CD4-positive, alpha-beta T cell treated with Interleukin-10 for 1 hour (primary cell): ENCODE results near the gene ZNRF3.
A peak's percentile ranks its signal among the peaks of the same experiment; 100 is the strongest.

Experiments
- DNase-seq: peaks from one replicate; pipeline ENCODE4 v3.0.0-alpha.2; 2020

Gene ZNRF3

GRCh38 chr22:29041408-29041807 lies 158.0 kb downstream of the ZNRF3 start:
- DNase-seq: no peak

DNA sequence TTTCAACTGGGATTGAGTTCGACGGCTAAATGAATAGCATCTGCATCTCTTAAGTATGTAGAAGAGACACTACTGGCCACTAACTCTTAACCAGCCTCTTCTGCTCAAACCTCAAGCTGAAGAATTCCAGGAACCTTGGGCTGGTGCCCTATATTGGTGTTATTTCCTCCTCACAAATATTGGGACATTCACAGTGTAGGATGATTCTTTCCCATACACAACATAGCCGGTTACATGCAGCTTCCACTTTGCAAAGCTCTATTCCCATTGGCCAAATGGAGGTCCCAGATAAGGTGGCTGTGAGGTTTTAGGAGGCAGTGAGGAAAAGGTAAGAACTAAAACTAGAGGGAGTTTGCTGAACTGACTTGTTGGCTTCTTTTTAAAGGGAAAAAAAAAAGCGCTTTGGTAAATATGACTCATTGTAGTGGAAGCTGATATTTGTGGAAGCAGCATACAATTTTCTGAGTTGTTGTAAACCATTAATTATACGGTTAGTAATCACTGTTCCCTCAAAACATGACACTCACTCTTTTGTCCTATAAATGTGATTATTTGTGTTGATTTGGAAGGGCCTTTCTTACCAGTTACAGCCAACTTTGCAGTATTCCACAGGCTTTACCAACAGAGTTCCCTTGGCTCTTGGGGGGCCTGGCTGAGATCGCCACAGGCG lies 160.7 kb downstream of the ZNRF3 start:
- no peak for DNase-seq

GRCh38 chr22:29044657-29045176 lies 161.3 kb downstream of the ZNRF3 start:
- DNase-seq: no peak

GRCh38 chr22:29048822-29049654 lies 165.7 kb downstream of the ZNRF3 start:
- DNase-seq: no peak

DNA sequence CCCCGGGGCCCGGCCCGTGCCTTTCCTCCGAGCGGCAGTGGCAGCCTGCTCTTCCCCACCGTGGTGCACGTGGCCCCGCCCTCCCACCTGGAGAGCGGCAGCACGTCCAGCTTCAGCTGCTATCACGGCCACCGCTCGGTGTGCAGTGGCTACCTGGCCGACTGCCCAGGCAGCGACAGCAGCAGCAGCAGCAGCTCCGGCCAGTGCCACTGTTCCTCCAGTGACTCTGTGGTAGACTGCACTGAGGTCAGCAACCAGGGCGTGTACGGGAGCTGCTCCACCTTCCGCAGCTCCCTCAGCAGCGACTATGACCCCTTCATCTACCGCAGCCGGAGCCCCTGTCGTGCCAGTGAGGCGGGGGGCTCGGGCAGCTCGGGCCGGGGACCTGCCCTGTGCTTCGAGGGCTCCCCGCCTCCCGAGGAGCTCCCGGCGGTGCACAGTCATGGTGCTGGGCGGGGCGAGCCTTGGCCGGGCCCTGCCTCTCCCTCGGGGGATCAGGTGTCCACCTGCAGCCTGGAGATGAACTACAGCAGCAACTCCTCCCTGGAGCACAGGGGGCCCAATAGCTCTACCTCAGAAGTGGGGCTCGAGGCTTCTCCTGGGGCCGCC lies 166.4 kb downstream of the ZNRF3 start:
- DNase-seq: no peak

GRCh38 chr22:29050457-29050856 lies 167.1 kb downstream of the ZNRF3 start:
- DNase-seq: no peak

DNA sequence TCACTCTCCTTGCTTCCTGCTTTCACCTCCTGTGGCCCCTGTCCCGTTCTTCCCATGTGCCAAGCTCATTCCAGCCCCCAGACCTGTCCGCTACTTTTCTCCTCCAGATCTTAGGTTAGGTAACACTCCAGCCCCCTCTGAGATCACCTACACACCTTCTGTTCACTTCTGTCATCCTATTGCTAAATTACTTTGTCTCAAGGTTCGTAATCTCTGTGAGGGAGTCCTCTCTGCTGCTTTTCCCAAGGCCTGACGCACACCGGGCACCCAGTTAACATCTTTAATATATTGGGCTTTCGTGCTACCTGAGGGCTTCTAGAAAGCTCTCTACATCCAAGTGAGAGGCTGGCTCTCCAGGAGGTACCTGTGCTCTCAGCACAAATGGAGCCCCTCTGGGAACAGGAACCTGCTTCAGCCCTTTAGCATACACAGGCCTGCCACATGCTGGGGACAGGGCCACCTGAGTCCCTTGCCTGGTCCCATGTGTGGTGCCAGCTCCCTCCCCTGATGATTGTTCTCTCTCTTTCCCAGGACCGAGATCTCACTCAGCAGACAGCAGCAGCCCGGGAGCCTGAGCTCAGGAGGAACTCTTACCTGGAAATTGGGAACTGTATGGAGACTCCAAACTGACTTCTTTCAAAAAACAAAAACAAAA lies 169.8 kb downstream of the ZNRF3 start:
- no peak for DNase-seq

GRCh38 chr22:29054251-29054767 lies 170.9 kb downstream of the ZNRF3 start:
- DNase-seq: no peak

DNA sequence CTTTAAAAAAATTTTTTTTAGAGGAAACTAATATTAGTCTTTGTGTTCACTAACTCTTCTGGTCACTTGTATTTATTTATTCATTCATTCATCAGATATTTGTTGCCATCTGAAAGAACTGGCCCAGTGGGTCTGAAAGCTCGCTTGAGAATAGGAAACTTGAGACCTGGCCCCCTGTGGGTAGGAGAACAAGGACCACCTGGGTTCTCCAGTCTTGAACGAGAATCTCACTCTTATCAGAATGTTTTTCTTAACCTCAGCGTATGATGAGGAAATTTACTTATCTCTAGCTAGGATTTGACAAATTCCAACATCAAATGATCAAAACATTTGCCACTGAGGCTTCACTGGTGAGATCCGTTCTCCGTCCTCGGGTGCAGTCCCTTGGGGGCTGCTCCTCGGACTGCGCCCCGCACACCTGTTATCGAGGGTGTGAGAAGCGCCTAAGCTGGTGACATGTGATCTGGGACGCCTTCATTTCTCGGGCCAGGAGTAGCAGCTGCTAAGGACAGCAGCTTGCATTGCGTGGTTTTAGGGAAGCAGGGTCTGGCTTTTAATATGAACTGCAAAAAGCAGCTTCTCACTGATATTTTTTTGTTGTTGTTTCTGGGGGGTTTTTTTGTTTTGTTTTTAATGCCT lies 171.9 kb downstream of the ZNRF3 start:
- DNase-seq: no peak

- no peak for DNase-seq
Observed at GRCh38 chr22:29056472-29056871, 173.1 kb downstream of the ZNRF3 start.

DNA sequence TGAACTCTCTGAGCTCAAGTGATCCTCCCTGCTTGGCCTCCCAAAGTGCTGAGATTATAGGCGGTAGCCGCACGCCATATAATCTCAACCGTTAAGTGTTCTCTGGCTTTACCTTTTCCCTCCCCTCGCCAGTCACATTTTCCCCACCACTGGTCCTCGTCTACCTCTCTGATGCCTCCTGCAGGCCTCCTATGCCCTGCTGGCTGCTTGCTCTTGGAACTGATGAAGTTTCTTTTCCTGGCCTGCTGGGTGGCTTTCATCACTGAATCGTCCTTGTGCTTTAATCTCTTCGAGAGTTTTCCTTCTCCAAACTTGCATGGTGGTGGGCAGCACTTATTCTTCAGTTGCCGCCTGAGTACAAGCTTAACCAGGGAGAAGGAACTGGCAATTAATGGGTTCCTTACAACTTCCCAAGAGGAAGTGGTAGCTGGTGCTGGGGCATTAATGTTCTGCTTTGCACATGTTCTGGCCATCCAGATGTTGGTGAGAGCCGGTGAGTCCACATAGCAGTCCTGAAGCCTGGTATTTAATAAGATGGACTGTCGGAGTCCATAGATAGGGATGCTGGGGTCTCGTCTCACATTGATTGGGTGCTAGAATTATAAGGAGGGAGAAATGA lies 177.0 kb downstream of the ZNRF3 start:
- no peak for DNase-seq

GRCh38 chr22:29060931-29061330 lies 177.6 kb downstream of the ZNRF3 start:
- no peak for DNase-seq

DNA sequence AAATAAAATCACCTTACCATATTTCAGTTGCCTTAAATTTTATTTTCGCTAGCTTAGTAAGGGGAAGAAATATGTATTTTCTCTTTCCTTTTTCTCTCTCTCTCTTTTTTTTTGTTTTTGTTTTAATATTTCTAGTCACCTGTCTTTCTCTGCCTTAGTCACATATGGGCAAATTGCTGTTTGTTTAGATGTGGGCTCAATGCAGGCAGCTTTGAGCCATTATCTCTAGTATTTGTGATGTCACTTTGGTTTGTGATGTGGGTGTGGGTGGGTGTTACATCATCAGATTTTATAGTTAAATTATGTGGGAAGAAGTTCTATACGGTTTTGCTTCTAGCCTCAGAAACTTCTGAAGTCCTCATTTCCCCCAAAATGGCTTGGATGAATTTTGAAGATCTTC lies 178.4 kb downstream of the ZNRF3 start, which contains the start of gene C22orf31:
TSS of gene C22orf31 (minus strand) at position 59 of the 400 bp plus-strand sequence. CDS start at position 20, 39 bp downstream.
- DNase-seq: no peak

DNA sequence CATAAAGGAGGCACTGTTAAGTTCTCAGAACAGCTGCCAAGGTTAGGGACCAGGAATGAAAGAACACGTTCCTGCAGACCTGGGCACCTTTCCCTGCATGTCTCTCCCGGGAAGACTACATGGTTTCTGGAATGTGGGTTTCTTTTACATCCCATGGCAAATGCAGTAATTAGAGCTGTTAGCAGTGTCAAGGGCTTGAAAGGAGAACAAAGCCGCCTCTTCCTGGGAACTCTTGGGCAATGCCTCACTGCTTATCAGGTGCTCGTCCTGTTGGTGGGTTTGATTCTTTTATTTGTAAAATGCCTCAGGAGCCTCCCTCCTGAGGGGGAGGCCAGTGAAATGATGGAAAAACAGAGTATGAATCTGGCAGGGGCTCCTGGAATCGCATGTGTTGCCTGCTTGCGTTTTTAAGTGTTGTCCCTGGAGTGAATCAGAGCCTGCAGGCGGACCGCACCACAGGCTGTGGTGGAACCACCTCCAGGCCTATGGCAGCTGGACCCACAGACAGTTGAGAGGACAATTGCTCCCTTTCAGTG lies 179.0 kb downstream of the ZNRF3 start:
- no peak for DNase-seq

DNA sequence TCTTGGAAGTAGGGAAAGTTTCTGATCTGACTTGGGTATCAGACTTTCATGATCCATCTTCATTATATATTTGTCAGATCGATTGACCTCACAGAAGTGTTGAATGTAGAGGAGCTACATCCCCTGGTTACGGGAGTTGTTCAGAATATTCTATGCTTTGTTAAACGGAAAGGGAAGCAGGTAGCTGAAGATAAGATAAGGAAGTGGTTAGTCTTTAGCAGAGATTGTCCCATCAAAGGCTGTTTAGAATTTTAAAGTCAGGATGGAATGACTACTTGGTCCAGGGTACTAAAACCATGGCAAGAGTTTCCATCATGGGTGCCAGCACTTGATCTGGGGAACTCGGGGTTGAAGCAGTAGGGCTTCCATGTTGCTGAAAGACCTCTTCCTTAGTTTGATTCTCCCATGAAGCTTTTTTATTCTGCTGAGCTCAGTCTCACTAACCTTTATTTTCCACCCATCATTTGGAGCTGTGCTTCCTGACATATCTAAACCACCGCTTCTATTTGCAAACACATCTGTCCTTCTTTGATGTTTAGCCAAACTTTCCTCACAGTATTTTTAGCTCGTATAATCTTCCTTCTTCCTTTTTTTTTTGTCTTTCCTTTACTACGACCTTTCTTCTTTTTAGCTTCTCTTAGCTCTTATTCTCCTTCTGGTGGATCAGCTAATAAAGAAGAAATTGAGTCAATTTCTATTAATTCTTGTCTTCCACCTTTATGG lies 182.3 kb downstream of the ZNRF3 start:
- no peak for DNase-seq

DNA sequence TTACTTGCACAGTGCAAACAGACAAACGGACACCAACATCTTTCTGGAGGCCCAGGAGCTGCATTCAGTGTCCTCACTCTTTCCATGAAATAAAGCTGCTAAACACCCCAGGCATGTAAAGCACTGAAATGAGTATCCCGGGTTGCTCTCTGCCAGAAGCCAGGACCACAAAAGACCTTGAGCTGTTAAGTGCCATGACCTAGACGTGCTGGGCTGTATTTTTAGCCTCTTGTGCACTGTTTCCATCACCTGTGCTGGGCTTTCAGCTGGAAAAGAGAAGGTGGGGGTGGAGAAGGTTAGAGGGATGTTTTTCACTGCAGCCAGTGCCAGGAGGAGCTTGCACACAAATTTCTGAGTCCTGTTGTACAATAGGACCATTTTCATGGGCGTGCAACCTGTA lies 186.1 kb downstream of the ZNRF3 start:
- no peak for DNase-seq

DNA sequence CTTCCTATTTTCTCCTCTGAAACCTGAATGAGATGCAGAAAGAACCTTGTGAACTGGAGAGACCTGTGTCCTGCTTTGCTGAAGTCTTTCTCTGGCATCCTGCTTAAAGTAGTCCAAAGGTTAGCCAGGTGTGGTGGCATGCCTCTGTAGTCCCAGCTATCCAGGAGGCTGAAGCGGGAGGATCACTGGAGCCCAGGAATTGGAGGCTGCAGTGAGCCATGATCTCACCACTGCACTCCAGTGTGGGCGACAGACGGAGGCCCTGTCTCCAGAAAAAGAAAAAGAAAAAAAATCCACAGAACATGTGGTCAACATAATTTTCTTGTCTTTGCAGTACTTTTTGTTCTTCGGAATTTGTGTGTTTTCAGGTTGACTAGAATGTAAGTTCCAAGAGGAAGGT lies 187.1 kb downstream of the ZNRF3 start:
- DNase-seq: no peak

DNA sequence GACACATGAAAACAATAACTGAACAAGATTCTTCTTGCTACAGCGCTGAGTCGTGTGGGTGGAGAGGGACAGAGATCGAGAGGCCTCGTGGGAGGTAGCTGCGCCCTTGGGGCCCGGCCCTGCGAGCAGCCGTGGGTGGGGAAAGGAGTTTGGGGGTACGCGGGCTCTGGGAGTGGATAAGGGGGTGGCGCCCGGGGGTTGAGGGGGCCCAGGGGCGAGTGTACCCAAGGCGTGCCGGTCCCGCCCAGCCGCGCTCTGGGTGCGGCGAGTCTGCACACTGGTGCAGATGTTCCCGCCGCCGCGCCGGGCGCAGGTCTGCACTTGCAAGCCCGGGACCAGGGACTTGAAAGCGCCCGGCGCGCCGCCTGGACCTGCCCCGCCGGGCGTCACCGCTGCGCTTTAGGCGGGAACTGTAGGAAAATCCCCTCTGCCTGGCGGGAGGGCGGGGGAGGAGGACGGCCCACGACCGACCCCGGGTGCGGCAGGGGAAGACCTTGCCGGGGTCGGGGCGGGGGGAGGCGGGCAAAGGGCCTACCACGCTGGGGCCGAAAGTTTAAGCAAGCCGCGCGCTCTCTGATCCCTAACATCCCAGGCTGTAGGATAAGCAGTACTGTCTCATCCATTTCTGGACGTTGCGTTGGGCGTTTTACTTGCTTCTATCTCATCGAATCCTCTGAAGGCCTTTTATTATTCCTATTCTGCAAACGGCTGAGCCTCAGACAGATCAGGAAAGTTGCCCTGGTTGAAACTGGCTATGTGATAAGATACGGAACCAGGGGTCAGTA lies 188.1 kb downstream of the ZNRF3 start:
- peak; percentile 19 for DNase-seq

GRCh38 chr22:29072193-29072978 lies 189.0 kb downstream of the ZNRF3 start:
- peak; percentile 84 for DNase-seq
